GM18505 (cell line): Measurements from ENCODE around the gene NR2F1.

Experiments used
- ATAC-seq: cut with Tn5 transposase; IDR thresholded peaks from one replicate; pipeline ENCODE4 v1.9.1; 2021; ENCODE audit not compliant: unreplicated experiment
- POLR2A ChIP-seq: IDR thresholded peaks from 4 replicates; pipeline ENCODE4 v1.6.1; 2011; ENCODE audit warnings: borderline replicate concordance; ENCODE audit not compliant: insufficient read depth, insufficient read length; ENCODE audit errors: extremely low read depth

Gene NR2F1

GRCh38 chr5:93642526-93642925 lies 59.5 kb downstream of the NR2F1 start:
- no peak for TF ChIP-seq POLR2A
- no peak for ATAC-seq
